Diencephalon (tissue), 1 donor: ENCODE data around the gene RAB25. TPM values are rescaled to one million over a fixed set of nuclear protein-coding genes. Genes with fewer than 3 reads are reported as not detected.

Experiments
- total RNA-seq: library from RNA; depleted of rRNA; stranded (reverse); fragments of >200 nt; gene quantifications from one replicate; pipeline ENCODE4 v1.2.3, GENCODE V29; 2014

The RAB25 gene
- total RNA-seq: not detected

GRCh38 chr1:156060937-156061636 is at the start of gene RAB25:
TSS of gene RAB25 (plus strand) at chr1:156061160. CDS start at chr1:156061401, 241 bp downstream.

GRCh38 chr1:156020293-156021092 is 40.5 kb upstream of the RAB25 start, which contains the start of gene SSR2:
TSS of gene SSR2 (minus strand) at chr1:156020951. CDS start at chr1:156020167, 784 bp downstream.

GRCh38 chr1:156053768-156054499 is 7.0 kb upstream of the RAB25 start, which contains the start of gene UBQLN4:
TSS of gene UBQLN4 (minus strand) at chr1:156053798. CDS start at chr1:156053701, 97 bp downstream.

GRCh38 chr1:156054500-156055280 is 6.3 kb upstream of the RAB25 start, which contains the start of gene LAMTOR2:
TSS of gene LAMTOR2 (plus strand) at chr1:156054782. CDS start at chr1:156054890, 108 bp downstream.

GRCh38 chr1:156082309-156083091 is 21.5 kb downstream of the RAB25 start, which contains the start of gene MEX3A:
TSS of gene MEX3A (minus strand) at chr1:156082465. CDS start at chr1:156081998, 467 bp downstream.

GRCh38 chr1:156114101-156114918 is 53.4 kb downstream of the RAB25 start, which contains the start of gene LMNA:
TSS of gene LMNA (plus strand) at chr1:156114711. CDS start at chr1:156114919, 208 bp downstream.

Other genes starting within 250 kb of the RAB25 start
- gene GON4L, start 203.9 kb upstream of the RAB25 start, total RNA-seq: 47.7 TPM
- 260 TPM for gene SYT11, start 201.6 kb upstream of the RAB25 start, total RNA-seq
- gene RIT1, start 149.8 kb upstream of the RAB25 start, total RNA-seq: 37.4 TPM
- 33.4 TPM for gene KHDC4, start 126.7 kb upstream of the RAB25 start, total RNA-seq
- not detected for gene RXFP4, start 119.5 kb upstream of the RAB25 start, total RNA-seq
- gene ARHGEF2, start 82.6 kb upstream of the RAB25 start, total RNA-seq: 71.5 TPM
- gene SSR2, start 40.2 kb upstream of the RAB25 start, total RNA-seq: 137 TPM
- gene UBQLN4, start 7.4 kb upstream of the RAB25 start, total RNA-seq: 30.9 TPM
- gene LAMTOR2, start 6.4 kb upstream of the RAB25 start, total RNA-seq: 55.8 TPM
- gene MEX3A, start 21.3 kb downstream of the RAB25 start, total RNA-seq: 33.4 TPM
- 29.5 TPM for gene LMNA, start 53.6 kb downstream of the RAB25 start, total RNA-seq
- gene SEMA4A, start 92.4 kb downstream of the RAB25 start, total RNA-seq: 23.3 TPM
- gene SLC25A44, start 132.9 kb downstream of the RAB25 start, total RNA-seq: 14.8 TPM
- 33.7 TPM for gene PMF1, start 151.8 kb downstream of the RAB25 start, total RNA-seq
- not detected for gene BGLAP, start 181.0 kb downstream of the RAB25 start, total RNA-seq
- gene PAQR6, start 186.9 kb downstream of the RAB25 start, total RNA-seq: 25.6 TPM
- gene SMG5, start 221.7 kb downstream of the RAB25 start, total RNA-seq: 38.3 TPM
- gene TMEM79, start 223.2 kb downstream of the RAB25 start, total RNA-seq: 2.1 TPM
- 11.5 TPM for gene GLMP, start 234.5 kb downstream of the RAB25 start, total RNA-seq
- 0.69 TPM for gene VHLL, start 238.1 kb downstream of the RAB25 start, total RNA-seq